Small intestine (tissue), 7 donors: ENCODE measurements around the gene RHOF. TPM values are rescaled to one million over a fixed set of nuclear protein-coding genes. Genes with fewer than 3 reads are reported as not detected.
"Not testable (repeated sequence)": the region's sequence is repeated elsewhere in the genome, so short reads cannot be mapped to it uniquely, and the experiment has no call there.

Experiments
- DNase-seq, 2 donors: peaks; one replicate each; pipeline versions ENCODE4 v3.0.0 to v3.0.0-alpha.2; 2013
- FAIRE-seq: peaks from 2 replicates; lab custom pipeline; 2012; peaks lifted over from hg19 to GRCh38; lab: Jason Lieb, UNC
- H3K27ac ChIP-seq, 3 donors: one replicate each; pipeline ENCODE4 v1.5.1; 2013; ENCODE audit warnings: low read length in 2 of 3, mild to moderate bottlenecking in 2 of 3, control low read depth in 1 of 3, inconsistent platforms in 1 of 3, low read depth in 1 of 3, moderate library complexity in 1 of 3
- H3K27me3 ChIP-seq, 3 donors: one replicate each; pipeline ENCODE4 v1.6.1; 2013; ENCODE audit warnings: low read length in 3 of 3, inconsistent platforms in 1 of 3; ENCODE audit not compliant: control insufficient read depth in 3 of 3, insufficient read depth in 3 of 3
- H3K36me3 ChIP-seq, 3 donors: one replicate each; pipeline ENCODE4 v1.6.1; 2013; ENCODE audit warnings: low read length in 3 of 3, inconsistent platforms in 1 of 3, low read depth in 1 of 3, mild to moderate bottlenecking in 1 of 3, moderate library complexity in 1 of 3; ENCODE audit not compliant: control insufficient read depth in 3 of 3, insufficient read depth in 2 of 3
- H3K4me1 ChIP-seq, 3 donors: one replicate each; pipeline ENCODE4 v1.6.1; 2013; ENCODE audit warnings: low read length in 2 of 3, inconsistent platforms in 1 of 3, low read depth in 1 of 3, mild to moderate bottlenecking in 1 of 3, moderate library complexity in 1 of 3; ENCODE audit not compliant: control insufficient read depth in 3 of 3, insufficient read depth in 2 of 3
- H3K4me3 ChIP-seq, 3 donors: one replicate each; pipeline ENCODE4 v1.5.1; 2013; ENCODE audit warnings: low read length in 3 of 3, control low read depth in 1 of 3, inconsistent platforms in 1 of 3, low read depth in 1 of 3, mild to moderate bottlenecking in 1 of 3, moderate library complexity in 1 of 3
- H3K9me3 ChIP-seq, 2 donors: one replicate each; pipeline ENCODE4 v1.6.1; 2013; ENCODE audit warnings: low read depth in 1 of 2, low read length in 1 of 2; ENCODE audit not compliant: control insufficient read depth in 2 of 2, insufficient read depth in 1 of 2
- WGBS, 3 donors: extraction: QIAGEN DNeasy Blood & Tissue Kit; methylation state at CpG; one replicate each; pipeline ENCODE4 v1.1.7; 2013; 5-methylcytosine and 5-hydroxymethylcytosine counted together
- polyA plus RNA-seq, 4 donors: library from polyadenylated mRNA; stranded (reverse) in 3 of 4; unstranded in 1 of 4; fragments of 200-250 nt in 3 of 4; fragments of 120-200 nt in 1 of 4; gene quantifications; one replicate each; pipeline versions ENCODE4 v1.2.1 to v1.2.3, GENCODE V29; 2013
- donor health status: healthy with polysubstance abuse.
- donor health status: control.
- donor health status: control.
- donor health status: Bipolar disorder and iron deficiency.
- donor health status: healthy.

RHOF gene
- polyA plus RNA-seq, 4 donors, result 13.3 to 75.9 (median 43.6) TPM

- DNase-seq (no peak), FAIRE-seq (no peak)
- Histone ChIP-seq H3K27me3 (no peaks in the 10 kb centered on the region), H3K36me3 (peaks cover 0 to 46% (median 0%) of the 10 kb centered on the region in 3 donors), H3K27ac (no peak overlapping the region), H3K9me3 (no peaks in the 10 kb centered on the region), H3K4me1 (peaks cover 0 to 4% (median 0%) of the 10 kb centered on the region in 3 donors), H3K4me3 (no peak overlapping the region)
- WGBS, 3 donors, result 85 to 92% (median 91%) methylated on average over 6 of the region's 6 CpGs
These were observed 31.2 kb downstream of the RHOF start for GRCh38 chr12:121762269-121762668.

- not testable (repeated sequence) for H3K27ac ChIP-seq, H3K27me3 ChIP-seq, DNase-seq, H3K4me1 ChIP-seq, H3K4me3 ChIP-seq, FAIRE-seq, H3K9me3 ChIP-seq
- 96% methylated on average over 8 to 22 of the region's 22 CpGs for WGBS, 3 donors
- H3K36me3 ChIP-seq, result peaks cover 0 to 54% (median 0%) of the 10 kb centered on the region in 3 donors
These were observed 35.0 kb downstream of the RHOF start for GRCh38 chr12:121758536-121758935.

DNA sequence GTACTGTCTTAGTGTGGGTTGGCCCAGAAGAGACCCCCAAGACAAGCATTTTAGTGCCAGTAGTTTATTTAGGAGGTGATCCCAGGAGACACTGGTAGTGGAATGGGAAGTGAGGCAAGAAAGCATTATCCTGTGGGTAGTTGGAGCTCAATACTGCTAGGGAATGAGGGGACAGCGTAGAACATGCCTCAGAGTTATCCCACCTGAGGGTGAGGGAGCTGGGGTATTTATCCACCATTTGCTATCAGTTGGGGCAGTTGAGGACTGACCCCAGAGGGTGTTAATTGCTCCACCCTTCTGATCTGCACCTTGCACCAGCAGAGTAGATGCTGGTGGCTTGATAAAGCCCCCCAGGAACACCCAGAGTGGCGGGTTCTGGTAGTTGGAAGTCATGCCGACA lies 37.9 kb downstream of the RHOF start:
- H3K27ac ChIP-seq, result no peak overlapping the region
- no peaks in the 10 kb centered on the region for H3K9me3 ChIP-seq
- H3K36me3 ChIP-seq, result peaks cover 0 to 65% (median 0%) of the 10 kb centered on the region in 3 donors
- H3K4me3 ChIP-seq, result no peak overlapping the region
- DNase-seq (no peak), FAIRE-seq (no peak)
- WGBS, 3 donors, result 94 to 96% (median 94%) methylated on average over 3 of the region's 3 CpGs
- H3K4me1 ChIP-seq, result no peaks in the 10 kb centered on the region
- H3K27me3 ChIP-seq, result no peaks in the 10 kb centered on the region

GRCh38 chr12:121754836-121755235 lies 38.7 kb downstream of the RHOF start:
- Histone ChIP-seq H3K9me3 (no peaks in the 10 kb centered on the region), H3K36me3 (peaks cover 0 to 73% (median 0%) of the 10 kb centered on the region in 3 donors), H3K27me3 (no peaks in the 10 kb centered on the region), H3K4me3 (no peak overlapping the region), H3K4me1 (no peaks in the 10 kb centered on the region), H3K27ac (no peak overlapping the region)
- WGBS, 3 donors, result 91 to 96% (median 92%) methylated on average over 11 of the region's 11 CpGs
- no peak for DNase-seq
- FAIRE-seq, result no peak

DNA sequence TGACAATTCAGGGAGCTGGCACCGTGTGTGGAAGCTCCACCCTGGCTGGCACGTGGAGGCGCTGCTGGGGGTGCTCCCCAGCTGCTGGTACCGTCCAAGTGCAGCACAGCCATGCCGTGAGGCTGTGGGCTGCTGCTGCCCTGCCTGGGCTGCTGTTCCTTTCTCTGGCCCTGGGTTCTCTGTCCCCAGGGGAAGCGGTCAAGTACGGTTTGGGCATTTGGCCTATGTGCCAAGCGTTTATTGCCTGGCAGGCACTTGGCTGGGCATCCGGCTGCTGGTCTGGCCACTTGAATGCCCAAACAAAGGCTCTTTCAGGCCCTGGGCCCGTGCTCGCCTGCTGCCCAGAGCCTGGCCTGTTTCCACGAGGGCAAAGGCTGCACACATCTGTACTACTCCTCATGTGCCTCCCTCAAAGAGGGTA lies 39.6 kb downstream of the RHOF start:
- 30 to 67% (median 40%) methylated on average over 10 to 12 of the region's 12 CpGs for WGBS, 3 donors
- FAIRE-seq (no peak), DNase-seq (no peak)
- H3K4me3 ChIP-seq, result no peak overlapping the region
- no peak overlapping the region for H3K27ac ChIP-seq
- no peaks in the 10 kb centered on the region for H3K27me3 ChIP-seq
- H3K4me1 ChIP-seq, result peaks cover 0 to 5% (median 0%) of the 10 kb centered on the region in 3 donors
- peaks cover 0 to 76% (median 0%) of the 10 kb centered on the region in 3 donors for H3K36me3 ChIP-seq
- H3K9me3 ChIP-seq, result no peaks in the 10 kb centered on the region

- no peak overlapping the region for H3K27ac ChIP-seq
- peaks cover 0 to 75% (median 0%) of the 10 kb centered on the region in 3 donors for H3K36me3 ChIP-seq
- H3K4me3 ChIP-seq, result no peak overlapping the region
- 93 to 95% (median 93%) methylated on average over 12 of the region's 12 CpGs for WGBS, 3 donors
- DNase-seq (no peak), FAIRE-seq (no peak)
- H3K9me3 ChIP-seq, result no peaks in the 10 kb centered on the region
- no peaks in the 10 kb centered on the region for H3K27me3 ChIP-seq
- H3K4me1 ChIP-seq, result peaks cover 0 to 14% (median 0%) of the 10 kb centered on the region in 3 donors
These were observed 41.6 kb downstream of the RHOF start for GRCh38 chr12:121751749-121752351.

GRCh38 chr12:121751034-121751433 lies 42.5 kb downstream of the RHOF start:
- H3K4me3 ChIP-seq, result no peak overlapping the region
- no peak overlapping the region for H3K27ac ChIP-seq
- H3K9me3 ChIP-seq, result no peaks in the 10 kb centered on the region
- H3K27me3 ChIP-seq, result no peaks in the 10 kb centered on the region
- DNase-seq, result no peak
- 88 to 93% (median 93%) methylated on average over 1 of the region's 1 CpG for WGBS, 3 donors
- peaks cover 0 to 14% (median 0%) of the 10 kb centered on the region in 3 donors for H3K4me1 ChIP-seq
- FAIRE-seq, result no peak
- H3K36me3 ChIP-seq, result peaks cover 0 to 69% (median 0%) of the 10 kb centered on the region in 3 donors

- H3K4me3 ChIP-seq, result no peak overlapping the region
- H3K4me1 ChIP-seq, result peaks cover 0 to 14% (median 0%) of the 10 kb centered on the region in 3 donors
- no peaks in the 10 kb centered on the region for H3K27me3 ChIP-seq
- no peaks in the 10 kb centered on the region for H3K9me3 ChIP-seq
- 0 to 78% (median 17%) methylated on average over 1 of the region's 1 CpG for whole genome bisulfite sequencing, 3 donors
- no peak overlapping the region for H3K27ac ChIP-seq
- no peak for DNase-seq
- peaks cover 0 to 68% (median 0%) of the 10 kb centered on the region in 3 donors for H3K36me3 ChIP-seq
- FAIRE-seq, result no peak
These were observed 43.0 kb downstream of the RHOF start for GRCh38 chr12:121750507-121750955.
